Measurements from ENCODE around the gene TSSK2. TPM values are rescaled to one million over a fixed set of nuclear protein-coding genes. Genes with fewer than 3 reads are reported as not detected.

The TSSK2 gene
- total and polyA plus RNA-seq, 4 donors: 0.08 to 0.25 (median 0.08) TPM; not detected in 1

DNA sequence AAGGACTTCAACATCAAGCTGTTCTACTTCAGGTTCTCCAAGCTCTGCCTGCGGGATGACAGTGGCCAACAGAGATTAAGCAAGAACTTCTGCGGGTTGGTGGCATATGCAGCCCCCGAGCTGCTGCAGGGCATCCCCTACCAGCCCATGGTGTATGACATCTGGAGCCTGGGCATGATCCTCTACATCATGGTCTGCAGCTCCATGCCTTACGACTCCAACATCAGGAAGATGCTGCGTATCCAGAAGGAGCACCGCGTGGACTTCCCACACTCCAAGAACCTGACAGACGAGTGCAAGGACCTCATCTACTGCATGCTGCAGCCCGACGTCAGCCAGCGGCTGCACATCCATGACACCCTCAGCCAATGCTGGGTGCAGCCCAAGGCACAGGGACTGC, 6.1 kb upstream of the TSSK2 start:
- no peaks in the 10 kb centered on the region for H3K9me3 ChIP-seq (ENCODE audit: control insufficient read depth in 4 of 4, insufficient read depth in 3 of 4, low read length in 3 of 4)
- peaks cover 0 to 21% (median 4%) of the 10 kb centered on the region in 5 donors for H3K4me1 ChIP-seq (ENCODE audit: control insufficient read depth in 5 of 5, insufficient read depth in 5 of 5, low read length in 5 of 5)
- TF ChIP-seq, protein P1, sequence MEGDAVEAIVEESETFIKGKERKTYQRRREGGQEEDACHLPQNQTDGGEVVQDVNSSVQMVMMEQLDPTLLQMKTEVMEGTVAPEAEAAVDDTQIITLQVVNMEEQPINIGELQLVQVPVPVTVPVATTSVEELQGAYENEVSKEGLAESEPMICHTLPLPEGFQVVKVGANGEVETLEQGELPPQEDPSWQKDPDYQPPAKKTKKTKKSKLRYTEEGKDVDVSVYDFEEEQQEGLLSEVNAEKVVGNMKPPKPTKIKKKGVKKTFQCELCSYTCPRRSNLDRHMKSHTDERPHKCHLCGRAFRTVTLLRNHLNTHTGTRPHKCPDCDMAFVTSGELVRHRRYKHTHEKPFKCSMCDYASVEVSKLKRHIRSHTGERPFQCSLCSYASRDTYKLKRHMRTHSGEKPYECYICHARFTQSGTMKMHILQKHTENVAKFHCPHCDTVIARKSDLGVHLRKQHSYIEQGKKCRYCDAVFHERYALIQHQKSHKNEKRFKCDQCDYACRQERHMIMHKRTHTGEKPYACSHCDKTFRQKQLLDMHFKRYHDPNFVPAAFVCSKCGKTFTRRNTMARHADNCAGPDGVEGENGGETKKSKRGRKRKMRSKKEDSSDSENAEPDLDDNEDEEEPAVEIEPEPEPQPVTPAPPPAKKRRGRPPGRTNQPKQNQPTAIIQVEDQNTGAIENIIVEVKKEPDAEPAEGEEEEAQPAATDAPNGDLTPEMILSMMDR (IDR thresholded peaks at IDR 0.05; ENCODE audit: control extremely low read depth, extremely low read depth): no peak
- H3K4me3 ChIP-seq: no peak overlapping the region
- DNase-seq (no peak), ATAC-seq (ENCODE audit: insufficient read depth, low FRiP score) (no peak)
- H3K27ac ChIP-seq (ENCODE audit: low read depth in 1 of 2, low read length in 1 of 2): no peak overlapping the region
- H3K9ac ChIP-seq (ENCODE audit: insufficient read depth in 1 of 2, low read length in 2 of 2): no peak overlapping the region
- H3K27me3 ChIP-seq (ENCODE audit: control insufficient read depth in 3 of 3, insufficient read depth in 3 of 3, low read length in 2 of 3): no peaks in the 10 kb centered on the region
- 93% methylated on average over 11 of the region's 11 CpGs for WGBS, 2 donors
- H3K36me3 ChIP-seq (ENCODE audit: control insufficient read depth in 4 of 4, insufficient read depth in 4 of 4, low read length in 4 of 4): no peaks in the 10 kb centered on the region

DNA sequence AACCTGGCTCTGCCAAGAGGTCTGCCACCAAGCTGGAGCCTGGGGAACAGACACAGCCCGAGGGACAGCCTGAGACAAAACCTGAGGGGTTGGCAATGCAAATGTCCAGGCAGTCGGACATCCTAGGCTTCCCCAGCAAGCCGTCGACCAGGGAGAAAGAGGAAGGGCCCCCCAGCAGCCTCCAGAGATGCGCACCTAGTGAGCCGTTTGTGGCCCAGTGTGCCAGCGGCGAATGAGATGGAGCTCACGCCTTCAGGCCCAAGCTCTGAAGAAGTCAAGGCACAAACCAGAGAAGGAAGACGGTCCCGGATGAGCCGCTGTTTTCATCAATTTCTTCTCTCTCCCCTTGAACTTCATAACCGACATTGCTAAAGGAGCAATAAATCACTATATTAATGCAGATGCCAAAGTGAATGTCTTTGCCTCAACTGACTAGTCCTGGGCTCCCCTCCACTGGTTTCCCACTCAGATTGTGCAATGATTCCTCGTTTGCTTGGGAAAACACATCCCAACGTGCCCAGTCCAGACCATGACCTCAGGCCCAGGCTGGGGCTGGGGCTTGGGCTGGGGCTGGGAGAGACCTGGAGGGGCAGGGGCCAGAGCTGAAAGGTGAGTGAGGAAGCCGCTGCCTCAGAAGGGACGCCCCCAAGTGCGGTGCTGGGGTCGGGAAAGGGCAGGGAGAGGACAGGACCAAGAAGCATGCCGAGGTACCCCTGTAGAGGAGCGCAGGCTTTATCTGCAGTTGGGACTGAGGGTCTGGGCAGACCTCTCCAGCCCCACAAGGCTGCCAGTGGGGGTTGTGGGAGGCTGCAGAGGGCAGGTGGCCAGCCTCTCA, 5.4 kb upstream of the TSSK2 start:
- H3K27ac ChIP-seq (ENCODE audit: low read depth in 1 of 2, low read length in 1 of 2): no peak overlapping the region
- H3K27me3 ChIP-seq (ENCODE audit: control insufficient read depth in 3 of 3, insufficient read depth in 3 of 3, low read length in 2 of 3): no peaks in the 10 kb centered on the region
- DNase-seq (no peak), ATAC-seq (ENCODE audit: insufficient read depth, low FRiP score) (no peak)
- no peak overlapping the region for H3K4me3 ChIP-seq
- no peak overlapping the region for H3K9ac ChIP-seq (ENCODE audit: insufficient read depth in 1 of 2, low read length in 2 of 2)
- H3K9me3 ChIP-seq (ENCODE audit: control insufficient read depth in 4 of 4, insufficient read depth in 3 of 4, low read length in 3 of 4): no peaks in the 10 kb centered on the region
- TF ChIP-seq, protein P1 (IDR thresholded peaks at IDR 0.05; ENCODE audit: control extremely low read depth, extremely low read depth): no peak
- WGBS, 2 donors: 84 to 87% methylated on average over 21 of the region's 21 CpGs
- H3K4me1 ChIP-seq (ENCODE audit: control insufficient read depth in 5 of 5, insufficient read depth in 5 of 5, low read length in 5 of 5): peaks cover 0 to 14% (median 4%) of the 10 kb centered on the region in 5 donors
- no peaks in the 10 kb centered on the region for H3K36me3 ChIP-seq (ENCODE audit: control insufficient read depth in 4 of 4, insufficient read depth in 4 of 4, low read length in 4 of 4)

DNA sequence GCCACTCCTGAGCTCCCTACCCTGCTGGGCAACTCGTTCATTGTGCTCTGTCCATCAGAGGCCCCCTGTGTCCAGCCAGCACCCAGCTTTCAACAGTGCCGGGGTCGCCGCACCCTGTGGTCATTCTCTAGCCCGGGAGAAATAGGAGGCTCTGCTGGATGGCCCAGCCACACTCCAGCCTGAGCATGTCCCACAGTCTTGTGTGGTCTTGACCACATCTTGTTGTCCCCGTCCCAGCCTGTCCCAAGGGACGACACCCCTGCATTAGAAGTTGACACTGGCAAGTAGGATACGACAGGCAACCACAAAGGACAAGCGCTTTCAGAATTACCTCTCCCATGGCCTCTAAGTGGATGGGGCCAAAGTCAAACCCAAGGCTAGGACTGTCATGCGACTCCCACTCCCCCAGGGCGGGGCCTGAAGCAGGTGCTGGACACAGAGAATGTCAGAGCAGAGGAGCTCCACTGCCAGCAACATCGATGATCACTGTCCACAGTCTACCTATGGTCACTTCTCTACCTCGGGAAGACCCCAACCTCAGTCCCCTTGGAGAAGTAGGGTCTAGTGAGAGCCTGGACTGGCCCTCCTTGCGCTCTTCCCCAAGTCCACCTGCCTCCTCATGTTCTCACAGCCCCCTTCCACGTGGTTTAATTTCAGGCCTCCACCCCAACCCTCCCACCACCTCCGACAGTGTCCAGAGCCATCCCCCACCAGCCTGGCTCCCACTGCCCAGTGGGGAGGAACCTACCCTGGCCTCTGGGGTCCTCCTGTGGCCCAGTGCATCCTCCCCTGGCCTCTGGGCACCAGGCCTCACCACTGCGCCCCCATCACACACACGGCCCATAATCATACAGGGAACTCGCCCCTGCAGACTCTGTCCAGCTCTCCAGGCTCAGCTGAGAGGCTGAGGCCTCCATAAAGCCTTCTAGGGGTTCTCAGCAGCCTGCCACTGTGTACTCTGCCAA, 4.5 kb upstream of the TSSK2 start:
- no peak overlapping the region for H3K4me3 ChIP-seq
- H3K27me3 ChIP-seq (ENCODE audit: control insufficient read depth in 3 of 3, insufficient read depth in 3 of 3, low read length in 2 of 3): no peaks in the 10 kb centered on the region
- H3K4me1 ChIP-seq (ENCODE audit: control insufficient read depth in 5 of 5, insufficient read depth in 5 of 5, low read length in 5 of 5): peaks cover 0 to 7% (median 2%) of the 10 kb centered on the region in 5 donors
- WGBS, 2 donors: 90 to 96% methylated on average over 19 of the region's 19 CpGs
- no peak overlapping the region for H3K27ac ChIP-seq (ENCODE audit: low read depth in 1 of 2, low read length in 1 of 2)
- H3K36me3 ChIP-seq (ENCODE audit: control insufficient read depth in 4 of 4, insufficient read depth in 4 of 4, low read length in 4 of 4): peaks cover 0 to 2% (median 0%) of the 10 kb centered on the region in 4 donors
- H3K9me3 ChIP-seq (ENCODE audit: control insufficient read depth in 4 of 4, insufficient read depth in 3 of 4, low read length in 3 of 4): no peaks in the 10 kb centered on the region
- no peak for ATAC-seq (ENCODE audit: insufficient read depth, low FRiP score)
- no peak overlapping the region for H3K9ac ChIP-seq (ENCODE audit: insufficient read depth in 1 of 2, low read length in 2 of 2)
- TF ChIP-seq, protein P1 (IDR thresholded peaks at IDR 0.05; ENCODE audit: control extremely low read depth, extremely low read depth): no peak
- no peak for DNase-seq

All from lung (tissue), 12 donors.